Endothelial cell (in vitro differentiated cells): ENCODE measurements around the gene HDGFL3. TPM values are rescaled to one million over a fixed set of nuclear protein-coding genes. Genes with fewer than 3 reads are reported as not detected.
A peak's percentile ranks its signal among the peaks of the same experiment; 100 is the strongest.

ENCODE experiments used
- DNase-seq: peaks from one replicate; pipeline ENCODE4 v3.0.0; 2021; ENCODE audit warnings: low spot score
- H3K27ac Mint-ChIP-seq: one replicate; pipeline ENCODE4 v1.8.0; 2021; ENCODE audit warnings: mixed read lengths, inconsistent platforms; ENCODE audit not compliant: unreplicated experiment
- H3K27me3 Mint-ChIP-seq: one replicate; pipeline ENCODE4 v1.8.0; 2021; ENCODE audit warnings: mild to moderate bottlenecking, moderate library complexity, mixed read lengths, inconsistent platforms; ENCODE audit not compliant: unreplicated experiment
- H3K36me3 Mint-ChIP-seq: one replicate; pipeline ENCODE4 v1.8.0; 2021; ENCODE audit warnings: mild to moderate bottlenecking, low read depth, mixed read lengths, inconsistent platforms; ENCODE audit not compliant: unreplicated experiment
- H3K4me1 Mint-ChIP-seq: one replicate; pipeline ENCODE4 v1.8.0; 2021; ENCODE audit warnings: mild to moderate bottlenecking, mixed read lengths, inconsistent platforms; ENCODE audit not compliant: unreplicated experiment
- H3K4me3 Mint-ChIP-seq: one replicate; pipeline ENCODE4 v1.8.0; 2021; ENCODE audit warnings: mild to moderate bottlenecking, mixed read lengths, inconsistent platforms; ENCODE audit not compliant: unreplicated experiment
- H3K9me3 Mint-ChIP-seq: one replicate; pipeline ENCODE4 v1.8.0; 2021; ENCODE audit warnings: mixed read lengths, inconsistent platforms; ENCODE audit not compliant: unreplicated experiment
- CTCF ChIP-seq: fragments of 200-600 bp; sonication (generic); IDR thresholded peaks from one replicate; pipeline ENCODE4 v1.5.0; 2021; ENCODE audit warnings: antibody characterized with exemption; ENCODE audit not compliant: unreplicated experiment
- total RNA-seq: library from RNA; stranded (reverse); fragmentation: NEBNext Ultra II Directional; extraction: Animal tissue kit (Norgen Biotek cat#: 25700); gene quantifications from one replicate; pipeline ENCODE4 v1.2.1, GENCODE V29; 2021; ENCODE audit not compliant: unreplicated experiment

Gene HDGFL3
- total RNA-seq, 1 donor from 2014 or later, result 91.2 TPM

GRCh38 chr15:83112233-83112955, 95.2 kb downstream of the HDGFL3 start:
- DNase-seq, result peak; percentile 38
- Mint-ChIP-seq H3K4me3 (peak overlapping the region; percentile 11), H3K27ac (peak overlapping the region; percentile 84), H3K36me3 (peaks cover 34% of the 10 kb centered on the region), H3K27me3 (peaks cover 25% of the 10 kb centered on the region), H3K9me3 (no peaks in the 10 kb centered on the region), H3K4me1 (peaks cover 53% of the 10 kb centered on the region)
- no peak for TF ChIP-seq CTCF

GRCh38 chr15:83111149-83111548, 96.5 kb downstream of the HDGFL3 start:
- H3K4me3 Mint-ChIP-seq, result peak overlapping the region; percentile 68
- peak overlapping the region; percentile 19 for H3K27ac Mint-ChIP-seq
- H3K36me3 Mint-ChIP-seq, result peaks cover 34% of the 10 kb centered on the region
- DNase-seq, result no peak
- peaks cover 57% of the 10 kb centered on the region for H3K4me1 Mint-ChIP-seq
- TF ChIP-seq CTCF, result no peak
- no peaks in the 10 kb centered on the region for H3K9me3 Mint-ChIP-seq
- H3K27me3 Mint-ChIP-seq, result peaks cover 30% of the 10 kb centered on the region

GRCh38 chr15:83110381-83110780, 97.2 kb downstream of the HDGFL3 start:
- H3K4me1 Mint-ChIP-seq, result peaks cover 58% of the 10 kb centered on the region
- H3K27me3 Mint-ChIP-seq, result peaks cover 29% of the 10 kb centered on the region
- no peak for TF ChIP-seq CTCF
- H3K4me3 Mint-ChIP-seq, result peak overlapping the region; percentile 79
- no peak for DNase-seq
- H3K36me3 Mint-ChIP-seq, result peaks cover 30% of the 10 kb centered on the region
- H3K9me3 Mint-ChIP-seq, result no peaks in the 10 kb centered on the region
- H3K27ac Mint-ChIP-seq, result peak overlapping the region; percentile 24

GRCh38 chr15:83109532-83109931, 98.1 kb downstream of the HDGFL3 start:
- H3K27ac Mint-ChIP-seq, result no peak overlapping the region
- H3K9me3 Mint-ChIP-seq, result no peaks in the 10 kb centered on the region
- peaks cover 27% of the 10 kb centered on the region for H3K27me3 Mint-ChIP-seq
- H3K4me3 Mint-ChIP-seq, result peak overlapping the region; percentile 12
- H3K36me3 Mint-ChIP-seq, result peaks cover 27% of the 10 kb centered on the region
- no peak for TF ChIP-seq CTCF
- no peak for DNase-seq
- peaks cover 59% of the 10 kb centered on the region for H3K4me1 Mint-ChIP-seq

GRCh38 chr15:83108266-83109219, 99.1 kb downstream of the HDGFL3 start:
- peak overlapping the region; percentile 86 for H3K4me3 Mint-ChIP-seq
- no peak for TF ChIP-seq CTCF
- H3K4me1 Mint-ChIP-seq, result peaks cover 53% of the 10 kb centered on the region
- peaks cover 20% of the 10 kb centered on the region for H3K36me3 Mint-ChIP-seq
- H3K27me3 Mint-ChIP-seq, result peaks cover 26% of the 10 kb centered on the region
- DNase-seq, result peak; percentile 15
- H3K9me3 Mint-ChIP-seq, result no peaks in the 10 kb centered on the region
- peak overlapping the region; percentile 82 for H3K27ac Mint-ChIP-seq
